A549 (cell line): ENCODE results near the gene ANKRD50.

Experiments
- CTCF ChIP-seq: fragments of >200 bp; sonication (Bioruptor Twin); formaldehyde crosslinking; IDR thresholded peaks from 3 replicates; pipeline ENCODE4 v1.5.1; 2016
- EP300 ChIP-seq, 2 experiments: fragments of >200 bp; sonication (Bioruptor Twin); formaldehyde crosslinking; IDR thresholded peaks; 2 replicates in 1 of 2; 3 replicates in 1 of 2; pipeline ENCODE4 v1.6.1; 2016 to 2017
- MAFK ChIP-seq: fragments of 450-650 bp; IDR thresholded peaks from 2 replicates; pipeline ENCODE4 v1.6.1; 2014; ENCODE audit not compliant: partially characterized antibody
- RAD21 ChIP-seq, 2 experiments: fragments of >200 bp in 1 of 2; sonication (Bioruptor Twin) in 1 of 2; formaldehyde crosslinking in 1 of 2; IDR thresholded peaks in 1 of 2; conservative IDR thresholded peaks in 1 of 2; 2 replicates in 1 of 2; 3 replicates in 1 of 2; pipeline ENCODE4 v1.6.1; 2012 to 2018; ENCODE audit warnings: inconsistent platforms in 1 of 2
- SMC3 ChIP-seq: fragments of >200 bp; sonication (Bioruptor Twin); formaldehyde crosslinking; IDR thresholded peaks from 3 replicates; pipeline ENCODE4 v1.6.1; 2018; ENCODE audit warnings: inconsistent platforms
- ZFP36 ChIP-seq: fragments of 450-650 bp; IDR thresholded peaks from 2 replicates; pipeline ENCODE4 v1.6.1; 2014; ENCODE audit warnings: borderline replicate concordance; ENCODE audit not compliant: partially characterized antibody

- TF ChIP-seq ZFP36 (no peak), MAFK (no peak), CTCF (no peak), RAD21 (conservative IDR thresholded peaks at IDR 0.05 in 1 of 2, IDR thresholded peaks at IDR 0.05 in 1 of 2) (no peak), SMC3 (no peak), EP300 (IDR thresholded peaks at IDR 0.05) (no peak)
Observed at GRCh38 chr4:124727331-124727890, 14.9 kb upstream of the ANKRD50 start.
